Measurements from ENCODE around the gene ZBTB40. TPM values are rescaled to one million over a fixed set of nuclear protein-coding genes. Genes with fewer than 3 reads are reported as not detected.

Gene ZBTB40
- total and polyA plus RNA-seq, 4 donors = 6.6 to 19.3 (median 12.0) TPM

GRCh38 chr1:22527555-22528296 is 76.1 kb downstream of the ZBTB40 start:
- DNase-seq = peak in 2 of 3 donors; percentile 41 to 58
- WGBS, 2 donors = 91% methylated on average over 15 of the region's 15 CpGs
- TF ChIP-seq, protein P1, sequence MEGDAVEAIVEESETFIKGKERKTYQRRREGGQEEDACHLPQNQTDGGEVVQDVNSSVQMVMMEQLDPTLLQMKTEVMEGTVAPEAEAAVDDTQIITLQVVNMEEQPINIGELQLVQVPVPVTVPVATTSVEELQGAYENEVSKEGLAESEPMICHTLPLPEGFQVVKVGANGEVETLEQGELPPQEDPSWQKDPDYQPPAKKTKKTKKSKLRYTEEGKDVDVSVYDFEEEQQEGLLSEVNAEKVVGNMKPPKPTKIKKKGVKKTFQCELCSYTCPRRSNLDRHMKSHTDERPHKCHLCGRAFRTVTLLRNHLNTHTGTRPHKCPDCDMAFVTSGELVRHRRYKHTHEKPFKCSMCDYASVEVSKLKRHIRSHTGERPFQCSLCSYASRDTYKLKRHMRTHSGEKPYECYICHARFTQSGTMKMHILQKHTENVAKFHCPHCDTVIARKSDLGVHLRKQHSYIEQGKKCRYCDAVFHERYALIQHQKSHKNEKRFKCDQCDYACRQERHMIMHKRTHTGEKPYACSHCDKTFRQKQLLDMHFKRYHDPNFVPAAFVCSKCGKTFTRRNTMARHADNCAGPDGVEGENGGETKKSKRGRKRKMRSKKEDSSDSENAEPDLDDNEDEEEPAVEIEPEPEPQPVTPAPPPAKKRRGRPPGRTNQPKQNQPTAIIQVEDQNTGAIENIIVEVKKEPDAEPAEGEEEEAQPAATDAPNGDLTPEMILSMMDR (IDR thresholded peaks at IDR 0.05; ENCODE audit: control extremely low read depth, extremely low read depth) = no peak
- Histone ChIP-seq H3K9me3 (ENCODE audit: control insufficient read depth in 4 of 4, insufficient read depth in 3 of 4, low read length in 3 of 4) (no peaks in the 10 kb centered on the region), H3K4me1 (ENCODE audit: control insufficient read depth in 5 of 5, insufficient read depth in 5 of 5, low read length in 5 of 5) (peaks cover 0 to 24% (median 12%) of the 10 kb centered on the region in 5 donors), H3K4me3 (no peak overlapping the region), H3K9ac (ENCODE audit: insufficient read depth in 1 of 2, low read length in 2 of 2) (no peak overlapping the region), H3K27me3 (ENCODE audit: control insufficient read depth in 3 of 3, insufficient read depth in 3 of 3, low read length in 2 of 3) (no peaks in the 10 kb centered on the region), H3K27ac (ENCODE audit: low read depth in 1 of 2, low read length in 1 of 2) (no peak overlapping the region), H3K36me3 (ENCODE audit: control insufficient read depth in 4 of 4, insufficient read depth in 4 of 4, low read length in 4 of 4) (peaks cover 7 to 48% (median 17%) of the 10 kb centered on the region in 4 donors)
- ATAC-seq (ENCODE audit: insufficient read depth, low FRiP score) = no peak

GRCh38 chr1:22528451-22528850 is 76.8 kb downstream of the ZBTB40 start:
- TF ChIP-seq, protein P1 (IDR thresholded peaks at IDR 0.05; ENCODE audit: control extremely low read depth, extremely low read depth) = no peak
- H3K4me3 ChIP-seq = no peak overlapping the region
- H3K9ac ChIP-seq (ENCODE audit: insufficient read depth in 1 of 2, low read length in 2 of 2) = no peak overlapping the region
- ATAC-seq (ENCODE audit: insufficient read depth, low FRiP score) (no peak), DNase-seq (no peak)
- WGBS, 2 donors = 92 to 97% methylated on average over 7 of the region's 7 CpGs
- H3K36me3 ChIP-seq (ENCODE audit: control insufficient read depth in 4 of 4, insufficient read depth in 4 of 4, low read length in 4 of 4) = peaks cover 7 to 48% (median 17%) of the 10 kb centered on the region in 4 donors
- no peak overlapping the region for H3K27ac ChIP-seq (ENCODE audit: low read depth in 1 of 2, low read length in 1 of 2)
- H3K4me1 ChIP-seq (ENCODE audit: control insufficient read depth in 5 of 5, insufficient read depth in 5 of 5, low read length in 5 of 5) = peaks cover 0 to 27% (median 12%) of the 10 kb centered on the region in 5 donors
- no peaks in the 10 kb centered on the region for H3K27me3 ChIP-seq (ENCODE audit: control insufficient read depth in 3 of 3, insufficient read depth in 3 of 3, low read length in 2 of 3)
- H3K9me3 ChIP-seq (ENCODE audit: control insufficient read depth in 4 of 4, insufficient read depth in 3 of 4, low read length in 3 of 4) = no peaks in the 10 kb centered on the region

DNA sequence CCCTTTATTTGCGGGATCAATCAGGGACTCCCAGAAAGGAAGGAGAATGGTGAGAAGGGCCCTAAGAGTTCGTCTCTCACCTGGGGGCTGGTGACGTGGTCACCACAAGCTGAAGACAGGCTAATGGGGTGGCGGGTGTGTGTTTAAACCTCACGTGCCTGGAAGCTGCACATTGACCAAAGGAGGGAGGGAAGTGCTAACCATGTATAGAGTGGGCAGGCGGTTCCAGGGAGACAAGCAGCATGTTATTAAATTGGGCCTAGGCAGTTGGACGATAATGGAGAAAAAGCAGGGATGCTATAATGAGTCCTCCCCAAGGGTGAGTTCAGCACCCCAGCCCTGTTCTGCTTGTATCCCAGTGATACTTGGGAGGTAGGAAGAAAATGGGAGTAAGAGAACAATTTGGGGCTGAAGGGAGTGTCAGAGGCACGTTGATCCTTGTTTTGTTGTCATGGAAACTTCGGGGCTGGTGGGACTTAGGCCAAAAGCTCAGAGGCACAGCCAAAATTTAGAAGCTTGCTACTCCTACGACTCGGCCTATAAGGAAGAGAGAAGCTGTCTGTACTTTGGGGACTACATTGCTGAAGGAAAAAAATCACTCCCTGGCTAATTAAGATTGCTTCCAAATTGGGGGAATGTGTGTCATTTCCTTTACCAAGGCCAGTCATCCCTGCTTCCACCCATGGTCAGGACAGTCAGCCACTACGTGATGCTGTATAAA is 78.4 kb downstream of the ZBTB40 start:
- TF ChIP-seq, protein P1 (IDR thresholded peaks at IDR 0.05; ENCODE audit: control extremely low read depth, extremely low read depth) = no peak
- no peak overlapping the region for H3K4me3 ChIP-seq
- no peaks in the 10 kb centered on the region for H3K27me3 ChIP-seq (ENCODE audit: control insufficient read depth in 3 of 3, insufficient read depth in 3 of 3, low read length in 2 of 3)
- H3K4me1 ChIP-seq (ENCODE audit: control insufficient read depth in 5 of 5, insufficient read depth in 5 of 5, low read length in 5 of 5) = peaks cover 0 to 27% (median 12%) of the 10 kb centered on the region in 5 donors
- no peak overlapping the region for H3K27ac ChIP-seq (ENCODE audit: low read depth in 1 of 2, low read length in 1 of 2)
- DNase-seq (peak; percentile 93 to 97 (median 95)), ATAC-seq (ENCODE audit: insufficient read depth, low FRiP score) (peak; percentile 19)
- peak overlapping the region in 1 of 2 donors; percentile 26 for H3K9ac ChIP-seq (ENCODE audit: insufficient read depth in 1 of 2, low read length in 2 of 2)
- WGBS, 2 donors = 77 to 84% methylated on average over 12 of the region's 12 CpGs
- H3K9me3 ChIP-seq (ENCODE audit: control insufficient read depth in 4 of 4, insufficient read depth in 3 of 4, low read length in 3 of 4) = no peaks in the 10 kb centered on the region
- H3K36me3 ChIP-seq (ENCODE audit: control insufficient read depth in 4 of 4, insufficient read depth in 4 of 4, low read length in 4 of 4) = peaks cover 4 to 39% (median 12%) of the 10 kb centered on the region in 4 donors

Measured in lung (tissue), 12 donors.